ENCODE measurements around the gene CELF5.
A peak's percentile ranks its signal among the peaks of the same experiment; 100 is the strongest.
"Not testable (repeated sequence)": the region's sequence is repeated elsewhere in the genome, so short reads cannot be mapped to it uniquely, and the experiment has no call there.

The CELF5 gene

DNA sequence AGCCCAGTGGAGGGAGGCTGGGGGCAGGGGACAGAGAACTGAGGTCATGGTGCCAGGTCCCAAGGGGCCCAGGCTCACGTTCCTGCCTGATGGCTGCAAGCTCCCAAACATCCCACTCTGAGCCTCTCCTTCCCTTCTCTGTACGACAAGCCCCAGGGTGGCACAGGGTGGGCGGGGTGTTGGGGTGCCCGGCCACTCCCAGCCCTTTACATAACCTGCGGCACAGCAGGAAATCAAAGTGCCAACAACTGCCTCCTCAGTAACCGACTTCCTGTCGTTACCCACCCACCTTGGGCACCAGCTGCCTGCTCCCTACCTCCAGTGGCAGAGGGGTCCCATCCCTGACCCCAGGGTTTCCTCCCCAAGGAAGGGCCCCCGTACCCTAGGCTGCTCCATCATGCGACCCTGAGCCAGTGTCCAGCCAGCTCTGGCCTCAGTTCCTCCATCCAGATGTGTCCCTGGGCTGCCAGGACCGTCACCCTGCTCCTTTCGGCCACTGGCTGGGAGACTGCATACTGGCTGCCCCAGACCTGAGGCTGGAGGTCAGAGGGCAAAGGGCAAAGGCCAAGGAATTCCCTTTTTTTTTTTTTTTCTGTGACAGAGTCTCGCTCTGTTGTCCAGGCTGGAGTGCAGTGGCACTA, 114.2 kb downstream of the CELF5 start:
- DNase-seq (ENCODE audit: extremely low read depth in 1 of 2, low read depth in 1 of 2), result peak in 1 of 2 donors; percentile 20

DNA sequence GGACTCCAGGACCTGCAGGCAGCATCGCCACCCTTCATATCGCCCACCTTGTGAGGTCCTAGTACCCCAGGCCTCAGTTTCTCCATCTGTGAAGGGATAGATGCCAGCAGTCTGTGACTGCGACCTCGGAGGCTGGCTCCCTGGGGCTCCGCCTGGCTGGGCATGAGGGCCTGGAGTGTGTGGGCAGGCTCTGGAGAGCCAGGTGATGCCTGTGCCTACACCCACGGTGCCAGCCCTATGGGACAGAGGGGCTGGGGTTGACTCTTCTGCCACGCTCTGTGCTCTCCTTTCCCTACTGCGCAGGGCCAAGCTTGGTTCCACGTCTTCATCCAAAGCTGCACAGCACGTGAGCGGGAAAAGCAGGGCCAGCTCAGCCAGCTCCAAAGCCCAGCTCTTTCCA, 115.9 kb downstream of the CELF5 start:
- DNase-seq (ENCODE audit: extremely low read depth in 1 of 2, low read depth in 1 of 2), result no peak

DNA sequence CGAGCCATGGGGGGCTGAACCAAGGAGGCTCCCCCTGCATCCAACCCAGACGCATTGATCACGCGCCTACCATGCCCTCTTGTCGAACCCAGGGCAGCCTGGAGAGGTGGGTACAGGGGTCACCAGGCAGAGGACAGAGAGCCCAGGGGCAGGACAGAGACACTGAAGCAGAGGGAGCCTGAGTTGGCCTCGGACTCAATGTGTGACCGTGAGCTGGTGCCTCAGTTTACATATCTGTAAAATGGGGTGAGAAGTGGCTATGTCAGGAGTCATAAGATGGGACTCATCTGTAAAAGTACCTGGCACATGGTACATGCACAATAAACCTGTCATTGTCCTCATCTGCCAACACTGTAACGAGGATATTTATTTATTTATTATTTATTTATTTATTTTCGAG, 117.8 kb downstream of the CELF5 start:
- no peak for DNase-seq (ENCODE audit: extremely low read depth in 1 of 2, low read depth in 1 of 2)

DNA sequence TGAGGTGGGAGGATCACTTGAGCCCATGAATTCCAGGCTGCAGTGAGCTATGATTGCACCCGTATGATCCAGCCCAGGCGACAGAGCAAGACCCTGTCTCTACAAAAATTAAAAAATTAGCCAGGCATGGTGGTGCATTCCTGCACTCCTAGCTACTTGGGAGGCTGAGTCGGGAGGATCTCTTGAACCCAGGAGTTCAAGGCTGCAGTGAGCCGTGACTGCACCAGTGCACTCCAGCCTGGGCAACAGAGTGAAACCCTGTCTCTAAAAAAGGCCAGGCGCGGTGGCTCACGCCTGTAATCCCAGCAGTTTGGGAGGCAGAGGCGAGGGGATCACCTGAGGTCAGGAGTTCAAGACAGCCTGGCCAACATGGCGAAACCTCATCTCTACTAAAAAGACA, 118.5 kb downstream of the CELF5 start:
- DNase-seq (ENCODE audit: extremely low read depth in 1 of 2, low read depth in 1 of 2), result not testable (repeated sequence)

DNA sequence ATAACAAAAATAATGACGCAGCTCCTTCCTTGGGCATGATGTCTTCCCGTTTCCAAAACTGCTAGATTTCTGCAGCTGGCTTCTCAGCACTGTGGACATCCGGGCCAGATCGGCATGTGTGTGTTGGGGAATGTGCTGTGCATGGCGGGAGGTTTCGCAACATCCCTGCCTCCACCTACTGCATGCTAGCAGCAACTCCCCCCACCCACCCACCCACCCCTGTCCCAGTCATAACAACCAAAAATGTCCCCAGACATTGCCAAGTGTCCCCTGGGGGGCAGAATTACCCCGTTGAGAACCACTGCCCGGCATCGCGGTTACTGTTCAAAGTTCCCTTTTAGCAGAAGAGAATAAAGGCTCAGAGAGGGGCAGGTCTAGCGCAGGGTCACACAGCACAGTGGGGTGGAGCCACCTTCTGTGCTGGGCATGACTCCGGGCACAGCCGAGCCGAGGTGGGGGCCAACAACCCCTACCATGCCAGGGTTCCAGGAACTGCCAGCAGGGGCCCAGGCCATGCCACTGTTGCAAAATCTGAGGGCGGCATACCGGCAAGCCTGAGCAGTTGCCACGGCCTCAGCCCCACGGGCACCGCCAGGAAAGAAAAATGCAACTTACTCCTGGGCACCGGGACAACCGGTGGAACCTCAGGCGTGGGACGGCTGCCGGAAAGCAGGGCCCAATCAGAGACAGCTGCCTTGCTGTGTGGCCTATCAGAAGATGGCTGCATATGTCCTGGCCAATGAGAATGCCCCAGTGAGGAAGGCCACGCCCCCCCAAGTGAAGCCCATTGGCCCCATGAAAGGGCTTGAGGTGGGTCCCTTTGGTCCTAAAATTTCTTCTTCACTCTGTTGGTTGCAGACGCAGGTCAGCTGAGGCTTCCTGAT, 119.4 kb downstream of the CELF5 start:
- DNase-seq (ENCODE audit: extremely low read depth in 1 of 2, low read depth in 1 of 2), result no peak

DNA sequence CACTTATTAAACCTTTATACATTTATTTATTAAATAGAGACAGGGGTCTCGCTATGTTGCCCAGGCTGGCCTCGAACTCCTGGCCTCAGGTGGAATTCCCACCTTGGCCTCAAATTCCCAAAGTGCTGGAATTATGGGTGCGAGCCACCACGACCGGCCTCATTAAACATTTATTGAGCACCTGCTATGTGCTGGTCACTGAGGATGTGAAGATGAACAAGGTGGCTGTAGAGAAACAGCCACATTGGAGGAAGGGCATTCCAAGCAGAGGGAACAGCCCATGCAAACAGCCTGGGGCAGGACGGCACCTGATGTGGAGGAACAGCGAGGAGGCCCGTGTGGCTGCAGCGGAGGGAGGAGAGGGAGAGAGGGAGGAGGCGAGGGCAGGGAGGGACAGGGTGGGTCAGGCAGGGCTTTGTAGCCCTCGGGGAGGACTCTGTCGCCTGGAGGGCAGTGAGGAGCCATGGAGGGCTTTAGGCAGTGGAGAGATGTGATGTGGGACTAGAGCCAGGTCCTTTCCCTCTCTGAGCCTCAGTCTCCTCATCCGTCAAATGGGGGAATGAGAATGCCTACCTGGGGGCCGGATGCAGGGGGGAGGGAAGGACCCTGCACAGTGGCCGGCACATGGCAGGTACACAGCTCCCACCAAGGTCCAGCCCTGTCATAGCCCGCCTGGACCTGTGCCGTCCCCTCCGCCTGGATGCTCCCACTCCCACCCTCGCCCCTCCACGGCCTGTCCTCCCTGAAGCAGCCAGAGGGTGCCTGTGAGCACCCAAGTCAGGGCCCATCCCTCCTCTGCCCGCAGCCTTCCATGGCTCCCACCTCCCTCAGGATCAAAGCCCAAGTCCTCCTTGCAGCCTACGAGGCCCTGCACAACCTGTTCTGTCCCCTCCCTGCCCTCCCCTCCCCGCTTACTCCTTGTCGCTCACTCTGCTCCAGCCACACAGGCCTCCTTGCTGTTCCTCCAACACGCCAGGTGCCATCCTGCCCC, 120.4 kb downstream of the CELF5 start:
- no peak for DNase-seq (ENCODE audit: extremely low read depth in 1 of 2, low read depth in 1 of 2)

DNA sequence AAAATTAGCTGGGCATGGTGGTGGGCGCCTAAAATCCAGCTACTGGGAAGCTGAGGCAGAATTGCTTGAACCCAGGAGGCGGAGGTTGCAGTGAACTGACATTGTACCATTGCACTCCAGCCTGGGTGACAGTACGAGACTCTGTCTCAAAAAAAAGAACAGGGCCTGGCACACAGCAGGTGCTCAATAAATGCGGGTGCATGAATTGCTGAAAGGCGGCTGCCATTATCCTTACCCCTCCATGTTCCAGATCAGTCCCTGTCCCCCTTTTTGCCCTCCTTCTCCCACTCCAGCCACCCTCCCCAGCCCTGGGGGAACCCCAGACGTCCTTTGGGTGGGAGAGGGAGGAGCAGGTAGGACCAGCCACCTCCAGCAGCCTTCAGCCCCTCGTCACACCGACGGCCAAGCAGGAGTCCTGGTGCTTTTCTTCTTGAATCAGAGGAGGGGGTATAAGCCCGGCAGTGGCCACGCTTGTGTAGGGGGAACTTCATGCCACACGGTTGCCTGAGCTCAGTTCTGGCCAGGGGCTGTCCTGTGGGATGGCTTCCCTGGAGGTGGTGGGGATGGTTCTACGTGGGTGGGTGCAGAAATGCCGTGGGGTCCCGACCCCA, 121.5 kb downstream of the CELF5 start:
- DNase-seq (ENCODE audit: extremely low read depth in 1 of 2, low read depth in 1 of 2), result no peak

Data from stimulated activated CD8-positive, alpha-beta memory T cell treated with anti-CD3 and anti-CD28 coated beads, Interleukin-7, amount 100 ng/mL, for 48 hours (primary cell).